A549 (cell line): ENCODE results near the gene AGPAT2. TPM values are rescaled to one million over a fixed set of nuclear protein-coding genes. Genes with fewer than 3 reads are reported as not detected.

Source experiments
- ATAC-seq, 2 experiments: fragments of 200-7000 bp in 1 of 2; fragments of >200 bp in 1 of 2; cut with Nextera tagmentation in 1 of 2; cut with Tn5 transposase in 1 of 2; 3 replicates each; pipeline versions ENCODE4 v1.8.0 to v1.9.1; 2018 to 2020; ENCODE audit warnings: mild to moderate bottlenecking in 1 of 2, moderate library complexity in 1 of 2
- CTCF ChIA-PET: fragments of 300-600 bp; sonication (Branson Sonifier 250); formaldehyde crosslinking; extraction: SDS; loops from one replicate; lab custom pipeline; 2021; ENCODE audit warnings: antibody characterized with exemption, inconsistent platforms; lab: Yijun Ruan, JAX
- POLR2A ChIA-PET: fragments of 350-600 bp; formaldehyde crosslinking; extraction: SDS; loops from one replicate; lab custom pipeline; 2021; ENCODE audit warnings: antibody characterized with exemption, inconsistent platforms; lab: Yijun Ruan, JAX
- DNase-seq, 2 experiments: peaks; one replicate each; pipeline versions ENCODE4 v3.0.0 to v3.0.0-alpha.2; 2011 to 2016; ENCODE audit warnings: low read depth in 1 of 2, low spot score in 1 of 2
- FAIRE-seq: peaks from 2 replicates; lab custom pipeline; 2011; peaks lifted over from hg19 to GRCh38; lab: Jason Lieb, UNC
- H3K27ac ChIP-seq, 2 experiments: fragments of >200 bp; sonication (Bioruptor Twin); formaldehyde crosslinking; 3 replicates each; pipeline ENCODE4 v1.5.1; 2016 to 2017
- H3K4me1 ChIP-seq: fragments of >200 bp; sonication (Bioruptor Twin); formaldehyde crosslinking; 3 replicates; pipeline ENCODE4 v1.6.1; 2016
- H3K4me2 ChIP-seq: fragments of >200 bp; sonication (Bioruptor Twin); formaldehyde crosslinking; 3 replicates; pipeline ENCODE4 v1.6.1; 2016
- H3K4me3 ChIP-seq: fragments of >200 bp; sonication (Bioruptor Twin); formaldehyde crosslinking; 3 replicates; pipeline ENCODE4 v1.5.1; 2016
- H3K9me3 ChIP-seq: fragments of >200 bp; sonication (Bioruptor Twin); formaldehyde crosslinking; 3 replicates; pipeline ENCODE4 v1.6.1; 2016
- BHLHE40 ChIP-seq: IDR thresholded peaks from 2 replicates; pipeline ENCODE4 v1.6.1; 2012; ENCODE audit warnings: low read depth, low read length, inconsistent platforms
- CBX8 ChIP-seq: fragments of 200-600 bp; sonication (generic); IDR thresholded peaks from 2 replicates; pipeline ENCODE4 v1.6.1; 2016
- CHD4 ChIP-seq: fragments of 200-600 bp; sonication (generic); IDR thresholded peaks from 2 replicates; pipeline ENCODE4 v1.6.1; 2016; ENCODE audit warnings: antibody characterized with exemption, mild to moderate bottlenecking, borderline replicate concordance
- EHF ChIP-seq: fragments of 250-450 bp; sonication (Bioruptor Pico); IDR thresholded peaks from 2 replicates; pipeline ENCODE4 v1.5.0; 2020; ENCODE audit warnings: mild to moderate bottlenecking
- EHMT2 ChIP-seq: fragments of 200-600 bp; sonication (generic); IDR thresholded peaks from 2 replicates; pipeline ENCODE4 v1.6.1; 2016; ENCODE audit warnings: antibody characterized with exemption, low read depth, mild to moderate bottlenecking, moderate library complexity
- EP300 ChIP-seq, 2 experiments: fragments of >200 bp; sonication (Bioruptor Twin); formaldehyde crosslinking; IDR thresholded peaks; 2 replicates in 1 of 2; 3 replicates in 1 of 2; pipeline ENCODE4 v1.6.1; 2016 to 2017
- FOSB ChIP-seq: fragments of 250-450 bp; sonication (Bioruptor Pico); IDR thresholded peaks from 2 replicates; pipeline ENCODE4 v1.5.0; 2020; ENCODE audit warnings: mild to moderate bottlenecking, moderate library complexity
- FOSL2 ChIP-seq, 2 experiments: fragments of 450-650 bp in 1 of 2; fragments of >200 bp in 1 of 2; sonication (Bioruptor Twin) in 1 of 2; formaldehyde crosslinking; IDR thresholded peaks; 2 replicates each; pipeline versions ENCODE4 v1.5.0 to v1.6.1; 2016 to 2020; ENCODE audit warnings: mild to moderate bottlenecking in 1 of 2, moderate library complexity in 1 of 2
- FOXS1 ChIP-seq: fragments of 250-450 bp; sonication (Bioruptor Pico); IDR thresholded peaks from 2 replicates; pipeline ENCODE4 v1.5.0; 2020; ENCODE audit warnings: mild to moderate bottlenecking, moderate library complexity
- GATA3 ChIP-seq: IDR thresholded peaks from 2 replicates; pipeline ENCODE4 v1.6.1; 2012; ENCODE audit warnings: borderline replicate concordance
- HOXA7 ChIP-seq: fragments of 250-450 bp; sonication (Bioruptor Pico); IDR thresholded peaks from 2 replicates; pipeline ENCODE4 v1.5.0; 2020; ENCODE audit warnings: mild to moderate bottlenecking, moderate library complexity
- JUN ChIP-seq, 2 experiments: fragments of >200 bp; sonication (Bioruptor Twin); formaldehyde crosslinking; IDR thresholded peaks; 2 replicates in 1 of 2; 3 replicates in 1 of 2; pipeline ENCODE4 v1.6.1; 2016 to 2017
- KDM1A ChIP-seq: fragments of 200-600 bp; sonication (generic); IDR thresholded peaks from 2 replicates; pipeline ENCODE4 v1.6.1; 2016; ENCODE audit warnings: low read depth, mild to moderate bottlenecking
- MAFK ChIP-seq: fragments of 450-650 bp; IDR thresholded peaks from 2 replicates; pipeline ENCODE4 v1.6.1; 2014; ENCODE audit not compliant: partially characterized antibody
- MYC ChIP-seq: IDR thresholded peaks from 2 replicates; pipeline ENCODE4 v1.6.1; 2012; ENCODE audit warnings: mild to moderate bottlenecking, inconsistent platforms, low read length, improper control_type of control experiment, borderline replicate concordance
- NFE2L2 ChIP-seq: fragments of 150-350 bp; conservative IDR thresholded peaks from 2 replicates; pipeline ENCODE4 v1.6.1; 2014; ENCODE audit warnings: low read length
- POLR2AphosphoS2 ChIP-seq: conservative IDR thresholded peaks from 2 replicates; pipeline ENCODE4 v1.6.1; 2012; ENCODE audit warnings: low read length, improper control_type of control experiment, inconsistent platforms
- RFX5 ChIP-seq: fragments of 450-650 bp; IDR thresholded peaks from 2 replicates; pipeline ENCODE4 v1.7.1; 2014; ENCODE audit warnings: antibody characterized with exemption, mild to moderate bottlenecking, moderate library complexity
- RNF2 ChIP-seq: fragments of 200-600 bp; sonication (generic); IDR thresholded peaks from 2 replicates; pipeline ENCODE4 v1.6.1; 2016; ENCODE audit warnings: low read depth, mild to moderate bottlenecking, antibody characterized with exemption, moderate library complexity, borderline replicate concordance
- TFCP2L1 ChIP-seq: fragments of 250-450 bp; sonication (Bioruptor Pico); IDR thresholded peaks from 2 replicates; pipeline ENCODE4 v1.5.0; 2021; ENCODE audit warnings: mild to moderate bottlenecking
- TP53 ChIP-seq: fragments of 250-450 bp; sonication (Bioruptor Pico); IDR thresholded peaks from 2 replicates; pipeline ENCODE4 v1.5.0; 2021; ENCODE audit warnings: mild to moderate bottlenecking, moderate library complexity
- ZFP36 ChIP-seq: fragments of 450-650 bp; IDR thresholded peaks from 2 replicates; pipeline ENCODE4 v1.6.1; 2014; ENCODE audit warnings: borderline replicate concordance; ENCODE audit not compliant: partially characterized antibody
- ZNF302 ChIP-seq: fragments of 250-450 bp; sonication (Bioruptor Pico); IDR thresholded peaks from 2 replicates; pipeline ENCODE4 v1.9.0; 2021; ENCODE audit warnings: inconsistent platforms, mild to moderate bottlenecking, moderate library complexity
- ZSCAN20 ChIP-seq: fragments of 250-450 bp; sonication (Bioruptor Pico); IDR thresholded peaks from 2 replicates; pipeline ENCODE4 v1.8.0; 2022; ENCODE audit warnings: mild to moderate bottlenecking, moderate library complexity
- WGBS: methylation state at CpG from one replicate; pipeline ENCODE4 v1.1.6; 2017; ENCODE audit errors: missing lambda C conversion rate; 5-methylcytosine and 5-hydroxymethylcytosine counted together
- polyA plus RNA-seq, 4 experiments: library from polyadenylated mRNA; depleted of rRNA in 3 of 4; stranded (reverse); fragments of >200 nt; fragmentation: RNase III in 1 of 4; extraction: RNeasy Plus Mini Kit Qiagen cat#74134 plus additional on column Dnase treatment in 1 of 4; gene quantifications; 2 replicates in 3 of 4; 3 replicates in 1 of 4; pipeline ENCODE4 v1.2.3, GENCODE V29; 2011 to 2017
- TF ChIP-seq, protein P1 (sequence below): fragments of >200 bp; sonication (Bioruptor Twin); formaldehyde crosslinking; IDR thresholded peaks from 2 replicates; pipeline ENCODE4 v1.6.1; 2016
- TF ChIP-seq, protein P2 (sequence below): IDR thresholded peaks from 2 replicates; pipeline ENCODE4 v1.6.1; 2012
- TF ChIP-seq, protein P3 (sequence below): fragments of 450-650 bp; IDR thresholded peaks from 2 replicates; pipeline ENCODE4 v1.6.1; 2014; ENCODE audit warnings: antibody characterized with exemption
- TF ChIP-seq, protein P4 (sequence below): fragments of >200 bp; sonication (Bioruptor Twin); formaldehyde crosslinking; IDR thresholded peaks from 3 replicates; pipeline ENCODE4 v1.5.1; 2016
- TF ChIP-seq, protein P5 (sequence below): fragments of 200-600 bp; sonication (generic); IDR thresholded peaks from 2 replicates; pipeline ENCODE4 v1.6.1; 2016; ENCODE audit warnings: antibody characterized with exemption, mild to moderate bottlenecking, moderate library complexity

Gene AGPAT2
- polyA plus RNA-seq, 2 of the 4 experiments (the other 2 are of a cell fraction): 32.3 to 49.5 TPM

DNA sequence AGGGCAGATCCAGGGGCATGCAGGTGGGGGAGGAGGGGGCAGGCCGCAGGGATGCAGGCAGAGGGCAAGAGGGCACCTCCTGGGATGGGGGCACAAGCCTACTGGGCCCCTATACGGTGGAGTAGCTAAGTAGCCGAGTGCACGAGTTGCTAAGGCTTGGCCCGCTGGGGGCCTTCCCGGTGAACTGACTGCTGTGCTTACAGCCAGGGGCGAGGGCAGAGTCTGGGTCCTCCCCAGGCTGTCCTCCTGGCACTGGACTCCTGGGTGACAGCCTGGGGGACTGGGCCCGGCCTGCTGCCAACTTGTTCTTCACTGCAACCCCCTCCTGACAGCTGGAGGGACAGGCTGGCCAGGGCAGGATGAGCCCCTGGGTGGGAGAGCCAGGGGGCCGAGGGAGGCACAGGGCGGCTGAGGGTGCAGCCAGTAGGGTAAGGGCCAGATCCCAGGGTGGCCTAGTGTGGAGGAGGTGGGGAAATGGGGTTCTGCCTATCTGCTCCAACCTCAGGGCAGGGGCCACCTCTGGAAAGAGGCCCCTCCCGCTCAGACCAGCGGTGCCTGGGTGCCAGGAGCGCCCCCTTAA lies 26.2 kb downstream of the AGPAT2 start:
- DNase-seq: no peak
- no peak overlapping the region for H3K4me3 ChIP-seq
- POLR2A ChIA-PET: interaction anchor here (0.5 kb wide), 1 partner anchor 57 kb away, joined by 5 read pairs; no protein-coding TSS in a partner anchor
- H3K27ac ChIP-seq: no peak overlapping the region
- TF ChIP-seq, protein P1, sequence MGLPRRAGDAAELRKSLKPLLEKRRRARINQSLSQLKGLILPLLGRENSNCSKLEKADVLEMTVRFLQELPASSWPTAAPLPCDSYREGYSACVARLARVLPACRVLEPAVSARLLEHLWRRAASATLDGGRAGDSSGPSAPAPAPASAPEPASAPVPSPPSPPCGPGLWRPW: no peak
- TF ChIP-seq MYC (no peak), NFE2L2 (no peak), POLR2AphosphoS2 (no peak), ZSCAN20 (CRISPR knock-in tag) (no peak), TP53 (no peak), KDM1A (no peak), EP300 (IDR thresholded peaks at IDR 0.05) (no peak), GATA3 (no peak), CBX8 (no peak), RNF2 (no peak), CHD4 (no peak), HOXA7 (CRISPR knock-in tag) (no peak), RFX5 (no peak), EHMT2 (no peak), BHLHE40 (no peak), ZNF302 (no peak)
- TF ChIP-seq, protein P2, sequence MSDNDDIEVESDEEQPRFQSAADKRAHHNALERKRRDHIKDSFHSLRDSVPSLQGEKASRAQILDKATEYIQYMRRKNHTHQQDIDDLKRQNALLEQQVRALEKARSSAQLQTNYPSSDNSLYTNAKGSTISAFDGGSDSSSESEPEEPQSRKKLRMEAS: no peak
- TF ChIP-seq, protein P3, sequence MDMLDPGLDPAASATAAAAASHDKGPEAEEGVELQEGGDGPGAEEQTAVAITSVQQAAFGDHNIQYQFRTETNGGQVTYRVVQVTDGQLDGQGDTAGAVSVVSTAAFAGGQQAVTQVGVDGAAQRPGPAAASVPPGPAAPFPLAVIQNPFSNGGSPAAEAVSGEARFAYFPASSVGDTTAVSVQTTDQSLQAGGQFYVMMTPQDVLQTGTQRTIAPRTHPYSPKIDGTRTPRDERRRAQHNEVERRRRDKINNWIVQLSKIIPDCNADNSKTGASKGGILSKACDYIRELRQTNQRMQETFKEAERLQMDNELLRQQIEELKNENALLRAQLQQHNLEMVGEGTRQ: no peak
- H3K4me2 ChIP-seq: no peak overlapping the region
- CTCF ChIA-PET: interaction anchor here (1.0 to 3.6 kb wide), 8 partner anchors 11 to 176 kb away, joined by 3 to 26 read pairs (median 4); no protein-coding TSS in a partner anchor
- WGBS: 79% methylated on average over 9 of the region's 13 CpGs
- FAIRE-seq: no peak
- ATAC-seq: no peak
- H3K9me3 ChIP-seq: no peaks in the 10 kb centered on the region
- H3K4me1 ChIP-seq: peaks cover 5% of the 10 kb centered on the region; the same call in 2 of the 3 replicates

DNA sequence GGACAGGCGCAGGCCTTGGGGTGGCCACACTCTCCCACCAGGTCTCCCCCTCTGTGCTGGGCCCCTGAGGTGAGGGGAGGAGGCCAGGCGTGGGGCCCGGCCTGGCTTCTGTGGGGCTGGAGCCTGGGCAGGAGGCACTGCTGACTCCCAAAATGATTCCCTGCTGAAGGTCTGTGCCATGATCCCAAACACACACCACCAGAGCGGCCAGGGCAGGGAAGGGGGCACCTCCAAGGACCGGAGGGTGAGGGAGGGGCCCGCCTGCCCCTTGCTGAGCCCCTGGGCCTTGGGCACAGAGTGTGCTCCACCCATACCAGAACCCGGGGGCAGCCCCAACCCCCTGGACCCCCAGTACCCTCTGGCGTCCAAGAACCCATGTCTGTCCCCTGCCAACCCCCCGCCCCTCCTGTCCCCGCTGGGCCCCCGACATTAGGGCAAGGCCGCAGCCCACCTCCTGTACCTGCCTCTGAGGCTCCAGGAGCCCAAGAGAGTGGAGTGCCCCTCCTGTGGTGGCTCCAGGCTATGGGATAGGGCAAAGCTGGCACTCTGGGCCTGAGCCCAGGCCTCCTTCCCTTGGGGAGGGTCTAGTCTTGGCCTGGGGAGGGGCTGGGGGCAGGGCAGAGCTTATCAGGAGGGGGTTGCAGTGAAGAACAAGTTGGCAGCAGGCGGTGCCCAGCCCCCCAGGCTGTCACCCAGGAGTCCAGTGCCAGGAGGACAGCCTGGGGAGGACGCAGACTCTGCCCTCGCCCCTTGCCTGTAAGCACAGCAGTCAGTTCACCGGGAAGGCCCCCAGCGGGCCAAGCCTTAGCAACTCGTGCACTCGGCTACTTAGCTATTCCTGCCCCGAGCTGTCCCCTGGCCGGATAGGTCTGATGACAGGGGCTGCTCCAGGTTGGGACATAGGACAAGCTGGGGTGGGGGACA lies 27.1 kb downstream of the AGPAT2 start:
- H3K9me3 ChIP-seq: no peaks in the 10 kb centered on the region
- TF ChIP-seq FOXS1 (CRISPR knock-in tag) (no peak), TFCP2L1 (CRISPR knock-in tag) (no peak), FOSB (no peak), JUN (IDR thresholded peaks at IDR 0.05) (no peak), GATA3 (no peak), CHD4 (no peak), FOSL2 (IDR thresholded peaks at IDR 0.05) (no peak), FOSL2 (CRISPR knock-in tag; IDR thresholded peaks at IDR 0.05) (no peak), ZFP36 (no peak), KDM1A (no peak), MAFK (no peak), BHLHE40 (no peak), EHF (no peak), MYC (no peak)
- TF ChIP-seq, protein P4, sequence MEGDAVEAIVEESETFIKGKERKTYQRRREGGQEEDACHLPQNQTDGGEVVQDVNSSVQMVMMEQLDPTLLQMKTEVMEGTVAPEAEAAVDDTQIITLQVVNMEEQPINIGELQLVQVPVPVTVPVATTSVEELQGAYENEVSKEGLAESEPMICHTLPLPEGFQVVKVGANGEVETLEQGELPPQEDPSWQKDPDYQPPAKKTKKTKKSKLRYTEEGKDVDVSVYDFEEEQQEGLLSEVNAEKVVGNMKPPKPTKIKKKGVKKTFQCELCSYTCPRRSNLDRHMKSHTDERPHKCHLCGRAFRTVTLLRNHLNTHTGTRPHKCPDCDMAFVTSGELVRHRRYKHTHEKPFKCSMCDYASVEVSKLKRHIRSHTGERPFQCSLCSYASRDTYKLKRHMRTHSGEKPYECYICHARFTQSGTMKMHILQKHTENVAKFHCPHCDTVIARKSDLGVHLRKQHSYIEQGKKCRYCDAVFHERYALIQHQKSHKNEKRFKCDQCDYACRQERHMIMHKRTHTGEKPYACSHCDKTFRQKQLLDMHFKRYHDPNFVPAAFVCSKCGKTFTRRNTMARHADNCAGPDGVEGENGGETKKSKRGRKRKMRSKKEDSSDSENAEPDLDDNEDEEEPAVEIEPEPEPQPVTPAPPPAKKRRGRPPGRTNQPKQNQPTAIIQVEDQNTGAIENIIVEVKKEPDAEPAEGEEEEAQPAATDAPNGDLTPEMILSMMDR: no peak
- TF ChIP-seq, protein P5, sequence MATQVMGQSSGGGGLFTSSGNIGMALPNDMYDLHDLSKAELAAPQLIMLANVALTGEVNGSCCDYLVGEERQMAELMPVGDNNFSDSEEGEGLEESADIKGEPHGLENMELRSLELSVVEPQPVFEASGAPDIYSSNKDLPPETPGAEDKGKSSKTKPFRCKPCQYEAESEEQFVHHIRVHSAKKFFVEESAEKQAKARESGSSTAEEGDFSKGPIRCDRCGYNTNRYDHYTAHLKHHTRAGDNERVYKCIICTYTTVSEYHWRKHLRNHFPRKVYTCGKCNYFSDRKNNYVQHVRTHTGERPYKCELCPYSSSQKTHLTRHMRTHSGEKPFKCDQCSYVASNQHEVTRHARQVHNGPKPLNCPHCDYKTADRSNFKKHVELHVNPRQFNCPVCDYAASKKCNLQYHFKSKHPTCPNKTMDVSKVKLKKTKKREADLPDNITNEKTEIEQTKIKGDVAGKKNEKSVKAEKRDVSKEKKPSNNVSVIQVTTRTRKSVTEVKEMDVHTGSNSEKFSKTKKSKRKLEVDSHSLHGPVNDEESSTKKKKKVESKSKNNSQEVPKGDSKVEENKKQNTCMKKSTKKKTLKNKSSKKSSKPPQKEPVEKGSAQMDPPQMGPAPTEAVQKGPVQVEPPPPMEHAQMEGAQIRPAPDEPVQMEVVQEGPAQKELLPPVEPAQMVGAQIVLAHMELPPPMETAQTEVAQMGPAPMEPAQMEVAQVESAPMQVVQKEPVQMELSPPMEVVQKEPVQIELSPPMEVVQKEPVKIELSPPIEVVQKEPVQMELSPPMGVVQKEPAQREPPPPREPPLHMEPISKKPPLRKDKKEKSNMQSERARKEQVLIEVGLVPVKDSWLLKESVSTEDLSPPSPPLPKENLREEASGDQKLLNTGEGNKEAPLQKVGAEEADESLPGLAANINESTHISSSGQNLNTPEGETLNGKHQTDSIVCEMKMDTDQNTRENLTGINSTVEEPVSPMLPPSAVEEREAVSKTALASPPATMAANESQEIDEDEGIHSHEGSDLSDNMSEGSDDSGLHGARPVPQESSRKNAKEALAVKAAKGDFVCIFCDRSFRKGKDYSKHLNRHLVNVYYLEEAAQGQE: no peak
- DNase-seq (no peak), ATAC-seq (0 out of 6 replicates have a peak, but pooled peaks of 1 of the 2 experiments have one; percentile 2), FAIRE-seq (no peak)
- no peak overlapping the region for H3K4me2 ChIP-seq
- no peak overlapping the region for H3K4me3 ChIP-seq
- ChIA-PET CTCF (interaction anchor here (1.5 to 3.6 kb wide), 4 partner anchors 12 to 34 kb away, joined by 4 to 26 read pairs (median 12); no protein-coding TSS in a partner anchor), POLR2A (no interaction called here)
- no peak overlapping the region for H3K27ac ChIP-seq
- H3K4me1 ChIP-seq: peaks cover 7% of the 10 kb centered on the region; the same call in 2 of the 3 replicates
- 54% methylated on average over 14 of the region's 21 CpGs for WGBS
